ENCODE data around the gene CSPG4.
"Not testable (repeated sequence)": the region's sequence is repeated elsewhere in the genome, so short reads cannot be mapped to it uniquely, and the experiment has no call there.

The CSPG4 gene

DNA sequence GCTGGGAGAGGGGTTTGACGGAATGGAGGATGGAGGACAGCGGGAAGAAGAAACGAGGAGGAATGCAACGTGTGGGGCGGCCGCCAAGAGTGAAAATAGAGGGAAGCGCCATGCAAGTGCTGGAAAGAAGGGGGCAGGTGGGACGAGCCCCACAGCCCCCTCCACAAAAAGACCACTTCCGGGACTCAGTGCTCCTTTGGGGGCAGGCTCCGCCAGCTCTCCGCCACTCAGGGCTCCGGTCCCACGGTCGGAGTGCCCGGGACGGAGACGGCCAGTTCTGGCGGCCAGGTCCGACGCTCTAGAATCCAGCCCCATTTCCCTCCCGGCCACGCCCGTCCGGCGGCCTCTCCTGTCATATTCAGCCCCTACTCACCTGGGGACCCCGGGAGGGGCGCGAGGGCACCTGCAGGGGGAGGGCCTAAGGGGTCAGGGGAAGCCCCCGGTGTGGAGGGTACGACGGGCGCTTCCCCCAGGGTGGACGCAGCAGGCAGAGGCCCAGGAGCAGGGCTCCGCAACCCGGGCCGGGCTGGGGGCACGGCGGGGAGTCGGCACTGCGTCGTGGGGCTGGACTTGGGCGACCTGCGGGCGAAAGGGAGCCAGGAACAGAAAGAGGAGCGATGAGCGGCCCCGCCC, 25.5 kb upstream of the CSPG4 start:
- CTCF ChIA-PET, result interaction anchor here (0.8 to 1.6 kb wide), 2 partner anchors 10 to 64 kb away, joined by 4 to 6 read pairs; no protein-coding TSS in a partner anchor
- H3K4me3 ChIP-seq (ENCODE audit: low read depth, low read length), result peak overlapping the region; percentile 75
- TF ChIP-seq, protein P1, sequence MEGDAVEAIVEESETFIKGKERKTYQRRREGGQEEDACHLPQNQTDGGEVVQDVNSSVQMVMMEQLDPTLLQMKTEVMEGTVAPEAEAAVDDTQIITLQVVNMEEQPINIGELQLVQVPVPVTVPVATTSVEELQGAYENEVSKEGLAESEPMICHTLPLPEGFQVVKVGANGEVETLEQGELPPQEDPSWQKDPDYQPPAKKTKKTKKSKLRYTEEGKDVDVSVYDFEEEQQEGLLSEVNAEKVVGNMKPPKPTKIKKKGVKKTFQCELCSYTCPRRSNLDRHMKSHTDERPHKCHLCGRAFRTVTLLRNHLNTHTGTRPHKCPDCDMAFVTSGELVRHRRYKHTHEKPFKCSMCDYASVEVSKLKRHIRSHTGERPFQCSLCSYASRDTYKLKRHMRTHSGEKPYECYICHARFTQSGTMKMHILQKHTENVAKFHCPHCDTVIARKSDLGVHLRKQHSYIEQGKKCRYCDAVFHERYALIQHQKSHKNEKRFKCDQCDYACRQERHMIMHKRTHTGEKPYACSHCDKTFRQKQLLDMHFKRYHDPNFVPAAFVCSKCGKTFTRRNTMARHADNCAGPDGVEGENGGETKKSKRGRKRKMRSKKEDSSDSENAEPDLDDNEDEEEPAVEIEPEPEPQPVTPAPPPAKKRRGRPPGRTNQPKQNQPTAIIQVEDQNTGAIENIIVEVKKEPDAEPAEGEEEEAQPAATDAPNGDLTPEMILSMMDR (IDR thresholded peaks at IDR 0.05; ENCODE audit: insufficient read depth, low read length, missing control alignments), result no peak
- DNase-seq (ENCODE audit: low read depth, low spot score), result no peak
- POLR2A ChIA-PET, result interaction anchor here (1.5 kb wide), 1 partner anchor 14 kb away, joined by 3 read pairs; a partner anchor contains a TSS

DNA sequence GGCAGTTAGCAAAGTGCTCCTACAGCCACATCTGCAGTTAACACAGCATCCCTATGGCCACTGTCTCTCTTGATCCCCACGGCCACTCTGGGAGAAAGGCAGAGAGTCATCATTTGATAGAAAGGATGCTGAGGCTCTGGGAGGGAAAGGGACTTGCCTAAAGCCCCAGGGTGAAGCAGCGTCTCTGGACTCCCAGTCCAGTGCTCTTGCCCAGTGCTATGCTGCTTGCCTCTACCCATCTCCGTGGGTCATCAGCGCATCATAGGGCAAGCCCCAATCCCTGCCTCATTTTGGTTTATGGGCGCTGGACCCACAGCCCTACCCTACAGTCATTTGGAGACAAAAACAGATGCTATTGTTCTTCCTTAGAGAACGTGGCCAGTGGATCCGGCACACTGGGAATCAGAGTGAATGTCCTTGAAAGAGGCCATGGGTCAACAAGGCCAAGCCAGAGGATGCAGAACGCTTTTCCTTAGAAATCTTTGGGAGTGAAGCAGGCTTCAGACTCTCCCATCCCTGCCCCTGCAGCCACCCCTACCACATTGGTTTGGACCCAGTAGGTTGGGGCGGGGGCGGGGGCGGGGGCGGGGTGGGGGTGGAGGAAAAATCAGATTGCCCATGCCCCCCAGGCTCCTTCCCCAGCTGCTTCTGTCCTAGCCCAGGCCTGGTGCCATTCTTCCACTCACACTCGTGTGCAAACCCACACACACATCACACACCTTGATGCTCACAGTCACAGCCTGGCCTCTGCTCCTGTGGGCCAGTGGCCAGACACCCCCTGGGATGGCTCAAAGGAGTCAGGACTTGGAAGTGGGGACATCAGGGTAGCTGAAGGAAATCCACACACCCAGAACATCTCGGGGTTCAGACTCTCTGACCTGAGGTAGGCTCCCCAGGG, 24.7 kb upstream of the CSPG4 start:
- POLR2A ChIA-PET, result interaction anchor here (1.5 kb wide), 1 partner anchor 14 kb away, joined by 3 read pairs; a partner anchor contains a TSS
- DNase-seq (ENCODE audit: low read depth, low spot score), result not testable (repeated sequence)
- CTCF ChIA-PET, result interaction anchor here (1.6 kb wide), 2 partner anchors 12 to 65 kb away, joined by 5 to 6 read pairs; a partner anchor contains a TSS
- peak overlapping the region; percentile 75 for H3K4me3 ChIP-seq (ENCODE audit: low read depth, low read length)

DNA sequence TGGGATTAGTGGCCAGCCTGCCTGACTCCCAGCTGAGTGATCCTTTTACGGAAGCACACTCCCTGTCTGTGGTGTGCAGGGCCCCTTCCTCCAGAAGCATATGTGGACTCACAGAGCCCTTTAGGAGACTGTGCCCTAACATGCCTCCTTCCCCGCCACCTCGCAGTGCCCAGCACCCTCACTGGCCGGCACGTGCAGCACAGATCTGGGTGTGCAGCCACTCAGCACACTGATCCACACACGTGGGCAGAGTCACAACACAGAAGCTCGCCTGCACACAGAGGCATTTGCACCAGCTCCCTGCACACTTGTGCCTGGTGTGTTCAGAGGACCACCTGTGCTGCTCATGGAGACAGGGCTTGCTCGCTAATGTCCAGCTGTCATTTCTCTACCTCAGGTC, 23.6 kb upstream of the CSPG4 start:
- ChIA-PET CTCF (interaction anchor here (0.7 to 1.6 kb wide), 3 partner anchors 11 to 66 kb away, joined by 3 to 5 read pairs (median 5); a partner anchor contains a TSS), POLR2A (no interaction called here)
- TF ChIP-seq, protein P1 (IDR thresholded peaks at IDR 0.05; ENCODE audit: insufficient read depth, low read length, missing control alignments), result no peak
- DNase-seq (ENCODE audit: low read depth, low spot score), result no peak
- no peak overlapping the region; the same call in 1 of the 2 replicates for H3K4me3 ChIP-seq (ENCODE audit: low read depth, low read length)

DNA sequence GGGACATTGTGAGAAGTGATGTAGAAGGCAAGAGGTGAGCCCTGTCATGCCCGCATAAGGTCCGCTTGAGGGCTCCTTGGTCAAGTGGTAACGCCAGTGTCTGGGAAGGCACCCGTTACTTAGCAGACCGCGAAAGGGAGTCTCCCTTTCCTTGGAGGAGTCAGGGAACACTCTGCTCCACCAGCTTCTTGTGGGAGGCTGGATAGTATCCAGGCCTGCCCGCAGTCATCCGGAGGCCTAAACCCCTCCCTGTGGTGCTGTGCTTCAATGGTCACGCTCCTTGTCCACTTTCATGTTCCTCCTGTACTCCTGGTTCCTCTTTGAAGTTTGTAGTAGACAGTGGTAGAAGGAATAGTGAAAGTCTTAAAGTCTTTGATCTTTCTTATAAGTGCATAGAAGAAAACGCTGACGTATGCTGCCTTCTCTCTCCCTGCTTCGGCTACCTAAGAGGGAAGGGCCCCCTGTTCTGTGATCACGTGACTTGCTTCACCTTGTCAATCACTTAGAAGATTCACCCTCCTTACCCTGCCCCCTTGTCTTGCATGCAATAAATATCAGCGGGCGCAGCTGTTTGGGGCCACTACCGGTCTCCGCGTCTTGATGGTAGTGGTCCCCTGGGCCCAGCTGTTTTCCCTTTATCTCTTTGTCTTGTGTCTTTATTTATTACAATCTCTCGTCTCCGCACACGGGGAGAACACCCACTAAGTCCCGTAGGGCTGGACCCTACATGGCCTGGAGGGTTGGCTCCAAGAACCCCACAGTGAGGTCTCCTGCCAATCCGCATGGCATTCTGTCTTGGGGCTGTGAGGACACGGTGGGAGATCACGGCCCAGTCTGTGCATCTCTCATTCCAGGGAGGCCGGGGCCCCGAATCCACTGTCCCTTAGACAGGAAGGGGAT, 22.5 kb upstream of the CSPG4 start:
- POLR2A ChIA-PET; DNase-seq (ENCODE audit: low read depth, low spot score); H3K4me3 ChIP-seq (ENCODE audit: low read depth, low read length): not testable (repeated sequence)
- CTCF ChIA-PET, result interaction anchor here (0.8 to 1.8 kb wide), 4 partner anchors 10 to 67 kb away, joined by 3 to 12 read pairs (median 6); a partner anchor contains a TSS

DNA sequence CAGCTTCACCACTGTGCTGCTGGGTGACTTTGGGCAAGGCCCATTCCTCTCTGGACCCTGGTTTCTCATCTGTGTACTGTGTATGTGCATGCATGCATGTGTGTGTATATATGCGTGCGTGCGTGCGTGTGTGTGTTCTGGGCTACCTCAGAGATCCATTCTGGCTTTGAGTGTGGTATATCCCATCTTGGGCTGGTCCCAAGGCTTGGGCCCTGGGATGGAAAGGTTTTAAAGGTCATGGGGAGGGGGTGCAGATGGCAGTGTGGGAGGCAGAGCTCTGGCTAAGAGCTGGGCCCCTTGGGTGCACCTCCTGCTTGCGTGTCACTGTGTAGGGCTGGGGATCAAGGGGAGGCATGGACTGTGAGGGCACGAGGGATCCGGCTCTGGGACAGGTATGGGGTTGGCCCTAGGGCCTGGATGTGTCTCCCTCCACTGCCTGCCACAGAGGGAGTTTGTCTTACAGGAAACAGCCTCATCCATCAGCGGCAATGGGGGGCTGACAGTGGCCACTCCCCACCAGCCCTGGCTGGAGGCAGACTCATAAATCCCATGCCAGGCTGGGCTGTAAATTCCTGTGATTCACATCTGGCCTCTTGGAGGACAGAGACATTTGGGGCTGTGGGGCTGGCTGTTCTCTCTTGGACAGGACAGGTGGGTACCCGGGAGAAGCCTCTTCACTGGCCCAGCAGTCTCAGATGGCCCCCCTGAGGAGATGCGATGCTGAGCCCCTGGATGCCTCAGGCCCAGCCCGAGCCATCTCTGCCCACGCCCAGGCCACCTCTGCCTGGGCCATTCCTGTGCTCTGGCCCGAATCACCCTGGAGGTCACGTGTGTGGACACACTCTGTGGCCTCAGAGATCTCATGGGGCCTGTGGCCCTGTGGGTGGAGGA, 21.4 kb upstream of the CSPG4 start:
- no peak overlapping the region for H3K4me3 ChIP-seq (ENCODE audit: low read depth, low read length)
- ChIA-PET POLR2A (no interaction called here), CTCF (interaction anchor here (1.2 to 2.2 kb wide), 5 partner anchors 9 to 76 kb away, joined by 3 to 12 read pairs (median 6); a partner anchor contains a TSS)
- TF ChIP-seq, protein P1 (IDR thresholded peaks at IDR 0.05; ENCODE audit: insufficient read depth, low read length, missing control alignments), result no peak
- no peak for DNase-seq (ENCODE audit: low read depth, low spot score)

DNA sequence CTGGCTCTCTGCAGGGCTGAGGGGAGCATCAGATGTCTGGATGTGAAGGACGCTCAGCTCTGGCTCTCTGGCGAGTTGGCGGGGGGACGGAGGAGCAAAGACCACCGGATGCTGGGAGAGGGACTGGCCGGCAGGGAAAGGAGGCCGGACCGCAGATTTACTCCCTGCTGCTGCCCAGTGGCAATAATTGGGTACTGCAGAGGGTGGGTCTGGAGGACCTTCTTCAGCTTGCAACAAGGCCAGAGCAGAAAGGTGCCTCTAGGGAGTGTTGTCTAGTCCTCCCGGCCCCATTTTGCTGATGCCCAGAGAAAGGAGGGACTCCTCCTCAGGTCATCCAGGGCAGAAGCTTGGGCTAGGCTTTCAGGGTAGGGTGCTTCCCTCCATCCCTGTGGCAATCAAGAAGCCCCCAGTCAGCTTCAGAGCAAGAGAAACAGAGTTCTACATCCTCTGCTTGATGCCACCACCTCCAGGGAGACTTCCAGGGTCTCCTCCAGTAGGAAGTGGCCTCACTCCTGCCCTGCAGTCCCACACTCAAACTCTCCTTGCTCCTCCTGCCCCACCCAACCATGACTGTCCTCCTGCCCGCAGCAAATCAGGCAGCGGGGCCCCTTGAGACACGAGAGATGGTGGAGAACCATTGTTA, 20.3 kb upstream of the CSPG4 start:
- DNase-seq (ENCODE audit: low read depth, low spot score), result no peak
- TF ChIP-seq, protein P1 (IDR thresholded peaks at IDR 0.05; ENCODE audit: insufficient read depth, low read length, missing control alignments), result peak; percentile 86
- CTCF ChIA-PET, result interaction anchor here (0.7 to 2.2 kb wide), 21 partner anchors 10 to 106 kb away, joined by 3 to 17 read pairs (median 4); a partner anchor contains a TSS

More for the DNA sequence above, 20.3 kb upstream of the CSPG4 start:
- H3K4me3 ChIP-seq (ENCODE audit: low read depth, low read length), result no peak overlapping the region
- POLR2A ChIA-PET, result no interaction called here
